Thoracic aorta endothelial cell (primary cell): Measurements from ENCODE around the gene C4orf33. TPM values are rescaled to one million over a fixed set of nuclear protein-coding genes. Genes with fewer than 3 reads are reported as not detected.

Experiments
- total RNA-seq: library from RNA; depleted of rRNA; stranded (reverse); fragments of >200 nt; gene quantifications from 2 replicates; pipeline ENCODE4 v1.2.3, GENCODE V29; 2012

C4orf33 gene, protein sequence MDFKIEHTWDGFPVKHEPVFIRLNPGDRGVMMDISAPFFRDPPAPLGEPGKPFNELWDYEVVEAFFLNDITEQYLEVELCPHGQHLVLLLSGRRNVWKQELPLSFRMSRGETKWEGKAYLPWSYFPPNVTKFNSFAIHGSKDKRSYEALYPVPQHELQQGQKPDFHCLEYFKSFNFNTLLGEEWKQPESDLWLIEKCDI
- 9.3 and 12.6 TPM in 2 replicates for total RNA-seq

DNA sequence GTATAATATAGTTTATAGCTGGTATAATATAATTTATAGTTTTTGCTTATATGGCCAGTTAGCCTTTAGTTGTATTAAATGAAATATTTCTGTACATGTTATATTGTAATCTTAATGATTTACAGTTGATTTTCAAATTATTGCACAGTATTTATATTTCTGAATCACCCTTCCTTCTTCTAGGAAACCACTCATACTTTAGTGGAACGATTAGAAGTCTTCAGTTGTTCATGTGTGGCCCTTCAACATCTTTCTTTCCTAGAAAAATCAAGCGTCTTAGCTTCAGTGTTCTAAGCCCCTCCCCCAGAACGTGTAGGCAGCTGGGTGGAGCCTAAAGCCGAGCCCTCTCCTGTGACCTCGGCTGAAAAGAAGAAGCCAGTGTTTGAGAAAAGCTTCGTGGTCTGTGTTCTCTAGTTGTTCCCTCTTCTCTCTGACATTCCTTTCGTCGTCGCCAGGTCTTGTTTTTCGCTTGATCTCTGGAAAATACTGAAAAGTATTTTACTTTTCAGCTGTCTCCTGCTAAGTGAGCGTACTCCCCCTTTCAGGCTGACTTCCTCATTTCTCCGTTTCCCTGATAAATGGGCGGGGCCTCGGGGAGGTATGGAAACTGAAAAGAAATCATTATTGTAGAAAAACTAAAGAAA lies at the start of gene C4orf33:
TSS of gene C4orf33 (plus strand) at position 342 of the 644 bp plus-strand sequence. CDS start 6,459 bp downstream, outside the sequence.

DNA sequence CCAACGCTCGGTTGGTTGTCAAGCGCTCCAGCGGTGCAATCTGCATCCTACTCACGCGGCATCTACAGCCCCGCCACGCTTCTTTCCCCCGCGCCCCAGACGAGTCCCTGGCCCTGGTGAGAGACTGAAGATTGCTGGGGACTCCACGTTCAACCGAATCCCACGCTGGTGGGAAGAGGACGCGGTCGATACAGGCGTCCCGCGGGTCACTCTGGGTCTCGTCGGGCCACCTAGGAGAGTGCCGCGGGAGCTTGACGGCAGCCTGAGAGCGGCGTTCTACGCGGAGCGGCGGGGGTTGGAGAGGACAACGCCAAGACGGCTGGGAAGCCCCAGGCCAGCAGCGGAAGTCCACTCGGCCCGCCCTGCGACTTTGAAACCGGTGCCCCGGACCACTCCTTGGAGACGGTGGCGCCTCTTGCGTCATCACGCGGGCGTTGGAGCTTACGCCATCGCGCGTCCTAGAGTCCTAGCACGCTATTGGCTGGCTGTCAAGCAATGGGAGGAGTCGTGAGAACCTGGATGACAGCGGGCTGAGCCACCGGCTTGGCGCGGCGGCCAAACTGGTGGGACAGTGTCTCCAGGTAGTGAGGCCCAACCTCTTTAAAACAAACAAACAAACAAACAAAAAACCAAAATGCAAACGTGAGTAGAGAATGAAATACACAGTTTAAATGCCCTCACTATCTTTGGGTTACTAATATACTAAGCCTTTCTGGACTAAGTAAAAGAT lies 2.6 kb upstream of the C4orf33 start, which contains the start of gene SCLT1:
TSS of gene SCLT1 (minus strand) at position 349 of the 730 bp plus-strand sequence. CDS start 436 bp downstream, outside the sequence.

Other genes with a start within 250 kb of the C4orf33 start
- 21.0 and 28.9 TPM in 2 replicates for gene SCLT1, start 2.6 kb upstream of the C4orf33 start, total RNA-seq